M059J (cell line): ENCODE measurements around the gene MAP7. TPM values are rescaled to one million over a fixed set of nuclear protein-coding genes. Genes with fewer than 3 reads are reported as not detected.
"Not testable (repeated sequence)": the region's sequence is repeated elsewhere in the genome, so short reads cannot be mapped to it uniquely, and the experiment has no call there.

Source experiments
- DNase-seq: peaks from one replicate; pipeline ENCODE4 v3.0.0-alpha.2; 2012; ENCODE audit warnings: low read depth
- total RNA-seq: library from RNA; depleted of rRNA; stranded (reverse); fragments of >200 nt; shearing (Covaris generic); gene quantifications from 2 replicates; pipeline ENCODE4 v1.2.3, GENCODE V29; 2014

The MAP7 gene
- total RNA-seq, 1 experiment from 2014 or later, result 0.49 TPM

DNA sequence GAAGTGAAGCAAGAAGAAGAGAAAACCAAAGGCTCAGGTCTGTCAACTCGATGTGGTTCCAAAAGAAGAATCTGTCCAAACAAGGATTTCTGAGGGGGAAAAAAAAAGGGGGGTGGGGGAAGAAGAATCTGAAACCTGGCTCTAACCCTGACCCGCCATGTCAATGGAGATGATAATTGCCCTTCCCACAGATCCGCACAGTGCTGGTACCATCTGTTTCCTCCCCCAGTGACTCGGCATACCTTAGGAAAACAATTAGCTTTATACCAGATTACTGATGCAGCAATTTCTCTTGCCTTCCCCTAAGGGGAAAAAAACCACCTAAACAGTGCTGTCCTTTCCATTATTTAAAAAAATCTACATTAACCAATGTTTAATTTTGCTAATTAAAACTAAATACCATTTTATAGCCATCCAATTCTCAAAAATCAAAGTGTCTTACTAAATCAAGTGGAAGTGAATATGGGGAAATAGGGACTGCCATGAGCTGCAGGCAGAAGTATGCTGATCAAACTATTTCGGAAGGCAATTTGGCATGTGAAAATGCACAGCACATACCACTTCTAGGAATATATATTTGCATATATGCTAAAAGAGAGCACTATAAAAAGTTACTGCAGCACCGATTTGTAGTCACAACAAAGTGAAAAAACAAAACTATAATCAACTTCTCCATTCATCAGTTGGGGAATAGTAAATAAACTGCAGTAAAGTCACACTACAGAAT lies 46.8 kb downstream of the MAP7 start:
- DNase-seq, result no peak

DNA sequence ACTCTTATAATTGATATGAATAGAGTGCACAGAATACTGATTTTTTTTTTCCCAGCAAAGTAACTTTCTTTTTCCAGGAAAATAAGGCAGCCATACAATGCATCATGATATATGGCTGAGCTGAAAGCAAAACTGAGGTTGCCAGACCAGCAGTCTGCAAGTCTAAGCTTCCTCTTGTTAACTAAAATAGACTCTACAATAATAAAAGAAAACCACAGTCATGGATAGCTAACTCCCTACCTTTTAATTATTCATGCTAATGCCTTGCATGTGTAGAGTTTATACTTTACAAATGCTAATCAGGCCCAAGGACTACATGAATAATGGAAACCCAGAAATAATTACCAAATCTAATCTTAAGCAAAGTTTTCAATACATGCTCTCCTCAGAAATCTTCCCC lies 47.4 kb downstream of the MAP7 start:
- no peak for DNase-seq

DNA sequence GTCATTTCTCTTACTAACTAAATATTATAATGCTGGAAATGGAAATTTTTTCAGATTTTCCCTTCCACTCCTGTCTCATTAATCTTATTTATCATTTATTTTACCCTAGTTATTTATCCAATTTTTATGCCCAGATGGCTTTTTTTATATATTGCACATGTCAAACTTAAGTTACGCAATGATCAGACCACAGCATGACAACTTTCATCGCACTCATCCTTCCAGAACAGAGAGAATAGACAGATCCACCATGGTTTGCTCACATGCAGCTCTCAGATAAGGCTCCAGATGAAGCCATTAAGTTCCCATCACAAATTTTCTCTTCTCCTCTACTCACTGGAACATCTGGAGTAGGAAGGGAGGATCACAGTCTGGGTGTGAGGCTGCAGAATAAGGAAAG lies 48.7 kb downstream of the MAP7 start:
- no peak for DNase-seq

DNA sequence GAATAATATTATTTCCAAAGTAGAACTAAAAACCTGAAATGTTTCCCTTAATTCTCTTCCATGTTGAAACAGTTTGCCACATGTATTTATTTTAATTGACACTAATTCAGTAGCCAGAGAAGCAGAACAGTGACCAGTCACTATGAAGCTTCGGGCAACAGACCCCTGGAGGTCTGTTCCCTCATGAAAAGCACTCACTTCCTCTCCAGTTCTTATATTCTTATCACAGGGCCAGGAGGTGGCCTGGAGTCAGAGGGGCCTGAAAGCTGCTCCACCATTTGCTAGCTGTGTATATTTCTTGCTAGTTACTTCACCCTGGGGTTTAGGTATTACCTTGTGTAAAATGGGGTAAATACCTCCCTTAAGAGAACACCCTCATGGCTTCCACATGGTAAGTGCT lies 49.1 kb downstream of the MAP7 start:
- no peak for DNase-seq

DNA sequence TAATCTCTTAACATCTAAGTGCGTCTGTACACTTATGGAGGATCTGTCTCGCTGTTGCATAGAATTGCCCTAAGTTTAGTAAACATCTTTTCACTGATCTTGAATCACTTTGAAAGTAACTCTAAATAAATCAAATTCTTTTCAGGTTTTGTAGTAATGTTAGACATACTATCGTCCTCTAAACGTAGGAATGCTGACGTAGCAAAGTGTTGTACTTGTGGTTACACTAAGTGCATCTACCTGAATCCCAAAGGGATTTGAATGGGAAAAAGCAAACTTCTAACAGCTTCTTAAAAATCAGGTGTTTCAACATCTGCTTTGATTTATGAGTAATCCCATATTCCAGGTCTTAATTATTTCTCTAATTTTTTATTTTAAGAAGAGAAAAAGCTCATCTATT lies 49.8 kb downstream of the MAP7 start:
- no peak for DNase-seq

DNA sequence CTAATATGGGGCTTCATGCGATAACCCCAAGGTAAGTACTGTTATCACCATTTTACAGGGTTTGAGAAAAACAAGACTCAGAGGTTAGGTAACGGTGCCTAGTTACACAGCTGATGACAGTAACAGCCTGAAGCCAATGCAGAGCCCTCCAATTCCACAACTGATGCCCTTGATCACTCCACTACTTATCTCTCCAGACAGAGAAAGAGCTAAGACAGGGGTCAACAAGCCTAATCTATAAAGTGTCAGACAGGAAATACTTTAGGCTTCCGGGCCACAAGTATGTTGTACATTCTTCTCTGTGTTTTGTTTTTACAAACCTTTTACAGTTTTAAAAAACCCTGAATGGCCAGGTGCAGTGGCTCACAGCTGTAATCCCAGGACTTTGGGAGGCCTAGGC lies 50.9 kb downstream of the MAP7 start:
- no peak for DNase-seq

DNA sequence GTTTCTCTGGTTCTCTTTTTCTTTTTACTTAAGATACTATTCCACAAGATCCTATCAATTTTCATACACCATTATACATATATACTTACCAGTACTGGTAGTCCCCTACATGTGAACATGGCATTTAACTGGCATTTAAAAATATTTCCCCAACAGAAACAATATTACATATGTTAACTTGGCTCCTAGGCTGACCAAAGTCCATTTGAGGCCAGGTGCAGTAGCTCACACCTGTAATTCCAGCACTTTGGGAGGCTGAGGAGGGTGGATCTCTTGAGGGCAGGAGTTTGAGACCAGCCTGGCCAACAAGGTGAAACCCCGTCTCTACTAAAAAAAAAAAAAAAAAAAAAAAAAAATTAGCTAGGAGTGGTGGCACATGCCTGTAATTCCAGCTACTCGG lies 53.8 kb downstream of the MAP7 start:
- DNase-seq, result not testable (repeated sequence)

DNA sequence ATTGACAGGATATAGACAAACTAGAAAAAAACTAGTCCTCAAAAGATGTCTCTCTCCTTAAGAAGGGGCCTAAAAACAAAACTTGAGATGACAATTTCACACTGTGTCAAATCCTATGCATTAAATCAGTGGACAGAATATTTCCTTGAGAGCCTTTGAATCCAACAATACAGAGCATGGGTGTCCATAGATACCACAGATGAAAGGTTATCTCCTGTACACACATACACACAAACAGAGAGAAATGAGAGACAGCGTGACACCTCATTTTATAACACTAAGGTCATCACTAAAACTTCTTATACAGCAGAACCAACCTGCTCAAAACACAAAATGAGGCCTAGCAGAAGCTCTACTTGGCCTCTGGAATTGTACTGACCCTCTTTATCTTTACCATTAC lies 55.5 kb downstream of the MAP7 start:
- DNase-seq, result no peak

DNA sequence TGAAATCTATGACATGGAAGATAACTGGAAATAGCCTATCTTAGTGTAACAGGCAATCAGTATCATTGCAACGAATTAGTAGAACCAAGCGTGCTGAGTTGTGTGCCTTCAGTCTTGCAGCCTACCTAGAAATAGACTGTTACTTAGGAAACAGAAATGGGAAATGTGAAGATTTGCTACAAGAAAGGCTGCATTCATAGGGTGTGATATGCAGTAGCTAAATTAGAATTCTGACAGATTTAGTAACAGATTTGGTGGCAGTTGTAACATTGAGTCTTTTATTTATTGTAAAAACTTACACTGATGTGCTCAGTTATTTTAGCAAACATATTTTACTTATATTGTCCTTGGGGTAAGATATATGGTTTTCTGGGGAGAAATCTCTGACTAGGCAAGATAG lies 56.2 kb downstream of the MAP7 start:
- no peak for DNase-seq

DNA sequence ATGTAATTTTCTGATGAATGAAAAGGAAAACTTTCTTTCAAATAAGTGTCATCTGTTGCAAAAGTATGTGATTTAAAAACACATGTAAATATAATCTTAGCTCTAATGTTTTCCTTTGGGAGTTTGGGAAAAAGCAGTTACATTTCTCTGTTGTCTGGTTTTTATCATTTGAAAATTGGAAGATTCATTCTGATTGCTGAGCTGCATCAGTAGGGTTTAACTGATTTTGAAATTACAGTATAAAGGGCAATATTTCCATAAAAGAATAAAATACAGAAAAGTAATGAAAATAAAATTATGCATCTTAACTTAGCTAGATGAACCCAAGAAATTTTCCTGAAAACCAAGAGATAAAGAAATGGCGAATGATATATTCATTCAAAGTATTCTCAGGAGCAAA lies 57.8 kb downstream of the MAP7 start:
- DNase-seq, result no peak

DNA sequence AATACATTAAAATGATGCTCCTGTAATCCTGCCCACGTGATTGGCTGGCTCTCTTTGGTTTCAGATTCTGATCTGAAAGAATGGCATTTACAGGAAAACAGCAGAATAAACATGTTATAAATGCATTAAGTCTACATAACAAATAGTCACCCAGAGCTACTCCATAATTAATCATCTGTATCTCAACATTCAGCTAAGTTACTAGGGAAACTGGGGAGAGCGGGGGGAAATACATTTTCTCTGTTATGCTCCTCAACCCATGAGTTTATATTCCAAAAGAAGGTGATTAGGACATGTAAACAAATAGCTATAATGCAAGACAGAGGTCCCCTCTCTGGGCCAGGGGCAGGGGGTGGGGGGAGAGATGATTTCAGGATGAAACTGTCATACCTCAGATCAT lies 58.5 kb downstream of the MAP7 start:
- DNase-seq, result no peak

DNA sequence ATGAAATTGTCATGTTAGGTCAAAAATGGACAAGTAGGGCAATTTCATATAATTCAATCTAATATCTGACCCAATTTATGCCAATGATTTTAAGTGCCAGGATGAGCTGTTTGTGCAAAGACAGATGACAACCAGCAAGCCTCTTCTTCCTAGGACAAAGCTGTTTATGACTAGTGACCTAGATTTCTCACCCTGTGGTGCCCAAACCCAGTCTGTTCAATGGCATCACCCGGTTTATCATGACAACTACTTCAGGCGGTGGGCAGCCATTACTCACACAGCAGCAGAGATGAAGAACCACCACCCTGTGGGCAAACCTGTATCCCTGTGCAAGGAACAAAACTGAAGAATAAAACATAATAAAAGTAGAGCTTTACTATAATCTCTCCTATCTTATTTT lies 59.0 kb downstream of the MAP7 start:
- no peak for DNase-seq

DNA sequence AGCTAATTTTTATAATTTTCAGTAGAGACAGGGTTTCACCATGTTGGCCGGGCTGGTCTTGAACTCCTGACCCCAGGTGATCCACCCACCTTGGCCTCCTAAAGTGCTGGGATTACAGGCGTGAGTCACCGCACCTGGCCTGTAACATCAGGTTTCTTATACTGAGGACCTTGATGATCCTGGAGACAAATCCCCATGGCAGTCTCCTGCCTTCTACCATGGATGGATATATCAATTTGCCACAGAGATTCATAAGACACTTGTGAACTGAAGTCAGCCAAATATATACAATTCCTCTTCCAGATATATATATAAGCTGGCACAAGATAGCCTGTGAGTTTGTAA lies 60.6 kb downstream of the MAP7 start:
- DNase-seq, result not testable (repeated sequence)

DNA sequence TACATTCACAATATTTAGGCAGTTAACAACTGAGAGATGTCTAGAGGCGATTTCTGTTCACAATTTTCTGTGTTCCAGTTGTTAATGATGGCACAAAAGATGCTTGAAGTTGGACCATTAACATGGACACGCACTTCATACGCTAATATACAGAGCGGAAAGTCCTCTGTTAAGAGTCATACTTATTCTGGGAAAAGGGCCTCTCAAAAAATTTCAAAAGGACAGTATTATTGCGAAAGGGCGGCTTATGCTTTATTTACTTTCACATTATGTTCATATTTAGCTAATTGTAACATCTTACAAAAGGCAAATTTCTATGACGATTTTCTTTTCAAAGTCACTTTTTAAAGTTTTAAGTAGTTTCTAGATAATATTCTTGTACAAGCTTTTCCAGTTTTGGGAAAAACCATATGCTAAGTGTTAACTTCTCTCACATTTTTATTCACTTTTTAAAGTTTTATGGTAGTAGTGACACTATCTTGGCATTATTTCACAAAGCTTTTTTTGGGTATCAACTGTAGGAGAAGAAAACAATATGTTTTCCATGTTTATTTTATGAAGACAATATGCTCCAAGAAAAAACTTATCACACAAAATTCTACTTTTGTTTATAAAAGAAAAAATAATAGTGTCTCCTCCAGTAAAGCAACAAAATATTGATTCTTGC lies 62.3 kb downstream of the MAP7 start:
- DNase-seq, result no peak

DNA sequence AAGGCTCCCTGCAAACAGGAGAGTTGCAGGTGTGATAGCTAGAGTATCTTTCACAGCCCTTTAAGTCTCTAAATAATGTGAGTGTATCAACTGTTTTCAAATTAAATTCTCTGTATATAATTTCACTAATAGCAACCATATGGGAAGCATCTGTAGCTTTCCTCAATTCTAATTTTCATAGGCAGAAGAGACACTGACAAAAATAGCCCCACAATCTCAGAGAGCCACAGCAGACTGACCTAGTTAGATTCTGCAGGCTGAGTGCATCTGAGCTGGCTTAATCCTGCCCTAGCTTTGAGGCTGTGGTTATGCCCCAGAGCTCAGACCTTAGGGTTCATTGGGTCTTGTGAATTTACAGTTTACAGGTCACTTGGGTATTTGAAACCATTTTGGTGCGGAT lies 63.9 kb downstream of the MAP7 start:
- DNase-seq, result no peak

DNA sequence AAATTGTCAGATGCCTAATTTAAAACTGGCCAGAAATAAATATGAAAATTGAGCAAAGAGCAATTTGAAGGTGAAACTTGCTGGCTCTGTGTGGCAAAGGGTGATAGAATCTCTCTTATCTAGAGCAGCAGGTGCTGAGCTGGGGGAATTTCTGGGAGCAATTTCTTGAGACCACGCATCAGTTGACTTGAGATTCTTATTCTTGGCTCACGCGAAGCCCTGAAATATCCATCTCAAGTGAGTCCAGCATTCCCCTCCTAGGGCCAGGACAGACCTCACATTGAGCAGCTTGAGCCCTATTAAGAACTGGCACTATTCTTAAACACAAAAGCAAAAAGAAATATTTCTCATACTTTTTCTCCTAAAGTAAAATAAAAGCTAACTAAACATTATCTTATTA lies 66.3 kb downstream of the MAP7 start:
- no peak for DNase-seq

DNA sequence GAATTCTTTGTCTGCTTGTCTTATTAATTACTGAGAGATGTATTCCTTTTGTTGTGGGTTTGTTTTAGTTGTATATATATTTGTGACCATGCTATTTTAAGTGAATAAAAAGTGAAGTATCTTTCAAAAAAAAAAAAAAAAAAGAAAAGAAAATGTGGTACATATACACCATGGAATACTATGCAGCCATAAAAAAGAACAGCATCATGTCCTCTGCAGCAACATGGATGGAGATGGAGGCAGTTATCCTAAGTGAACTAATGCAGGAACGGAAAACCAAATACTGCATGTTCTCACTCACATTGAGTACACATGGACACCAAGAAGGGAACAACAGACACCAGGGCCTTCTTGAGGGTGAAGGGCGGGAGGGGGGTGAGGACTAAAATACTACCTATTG lies 67.2 kb downstream of the MAP7 start:
- DNase-seq, result not testable (repeated sequence)

DNA sequence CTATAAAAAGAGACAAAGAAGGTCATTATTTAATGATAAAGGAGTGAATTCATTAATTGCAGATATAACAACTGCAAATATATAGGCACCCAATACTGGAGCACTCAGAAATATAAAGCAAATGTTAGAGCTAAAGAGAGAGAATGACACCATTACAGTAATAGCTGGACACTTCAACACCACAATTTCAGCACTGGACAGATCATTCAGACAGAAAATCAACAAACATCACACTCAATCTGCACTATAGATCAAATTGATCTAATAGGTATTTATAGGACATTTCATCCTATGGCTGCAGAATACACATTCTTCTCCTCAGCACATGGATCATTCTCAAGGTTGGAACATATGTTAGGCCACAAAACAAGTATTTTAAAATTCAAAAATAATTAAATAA lies 72.7 kb downstream of the MAP7 start:
- no peak for DNase-seq

DNA sequence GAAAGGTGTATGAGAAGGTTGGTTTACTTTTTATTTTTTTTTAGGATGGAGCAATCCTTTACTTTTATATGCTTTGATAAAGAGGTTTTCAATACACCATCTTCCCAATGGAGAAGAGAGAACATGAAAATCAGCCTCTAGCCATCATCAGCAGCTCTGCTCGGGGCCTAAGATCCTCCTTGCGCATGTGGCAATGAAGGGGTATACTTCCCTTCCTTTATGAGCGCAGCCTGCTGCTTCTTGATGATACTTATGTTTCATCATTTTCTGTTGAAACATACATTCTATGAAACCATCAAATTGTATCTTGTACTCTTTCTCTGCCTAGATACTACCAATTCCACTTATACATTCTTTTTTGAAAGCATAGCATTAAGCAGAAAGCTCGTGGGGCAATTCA lies 74.5 kb downstream of the MAP7 start:
- DNase-seq, result no peak

DNA sequence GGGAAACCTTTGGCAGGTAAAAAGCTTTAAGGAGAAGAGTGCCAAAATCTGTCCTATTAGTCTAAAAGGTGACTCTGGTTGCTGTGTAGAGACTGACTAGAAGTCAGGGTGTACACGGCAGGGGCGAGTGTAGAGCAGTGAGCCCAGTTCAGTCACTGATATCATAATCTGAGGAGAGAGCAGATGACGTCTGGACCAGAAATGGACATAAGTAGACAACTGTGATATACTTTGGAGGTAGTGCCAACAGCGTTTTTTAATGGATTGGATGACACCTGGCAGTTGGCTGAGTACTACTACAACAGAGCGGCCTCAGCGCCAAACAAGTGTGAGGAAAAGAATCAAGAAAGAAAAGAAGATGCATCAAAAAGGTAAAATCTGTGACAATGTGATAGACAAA lies 76.0 kb downstream of the MAP7 start:
- no peak for DNase-seq

DNA sequence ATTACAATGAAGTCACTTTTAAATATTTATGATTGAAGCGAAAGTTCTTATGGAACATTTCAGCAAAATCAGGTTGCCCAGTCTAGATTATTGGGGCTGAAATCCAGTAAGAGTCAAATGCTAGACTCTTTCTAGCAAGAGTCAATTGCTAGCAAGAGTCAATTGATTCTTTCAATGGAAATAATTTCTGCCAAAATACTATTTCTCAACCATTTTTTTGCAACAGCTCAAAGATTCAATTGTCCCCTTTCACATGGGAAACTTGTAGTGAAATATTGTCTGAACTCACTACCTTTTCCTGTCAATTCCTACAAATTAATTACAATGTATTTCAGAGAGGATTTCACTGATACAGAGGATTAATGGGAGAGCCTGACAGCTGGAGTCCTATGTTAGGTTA lies 78.3 kb downstream of the MAP7 start:
- DNase-seq, result no peak

DNA sequence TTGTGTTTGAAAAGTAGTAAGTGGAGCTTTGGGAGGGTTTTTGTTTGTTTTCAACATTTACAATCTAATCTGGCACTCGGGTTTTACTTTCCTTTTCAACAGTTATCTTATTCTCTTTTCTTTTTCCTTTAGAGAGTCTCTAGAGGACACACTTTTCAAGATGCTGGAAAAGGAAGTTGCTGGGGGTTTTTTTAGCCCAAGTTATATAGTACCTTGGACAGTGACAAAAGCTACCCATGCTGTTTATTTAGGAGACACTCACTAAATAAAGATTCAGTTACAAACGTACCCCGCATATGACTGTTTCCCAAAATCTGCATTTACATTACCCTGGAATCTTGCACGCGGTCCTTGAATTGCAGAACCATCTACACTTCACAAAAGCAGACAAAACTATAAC lies 78.8 kb downstream of the MAP7 start:
- DNase-seq, result peak; percentile 4

DNA sequence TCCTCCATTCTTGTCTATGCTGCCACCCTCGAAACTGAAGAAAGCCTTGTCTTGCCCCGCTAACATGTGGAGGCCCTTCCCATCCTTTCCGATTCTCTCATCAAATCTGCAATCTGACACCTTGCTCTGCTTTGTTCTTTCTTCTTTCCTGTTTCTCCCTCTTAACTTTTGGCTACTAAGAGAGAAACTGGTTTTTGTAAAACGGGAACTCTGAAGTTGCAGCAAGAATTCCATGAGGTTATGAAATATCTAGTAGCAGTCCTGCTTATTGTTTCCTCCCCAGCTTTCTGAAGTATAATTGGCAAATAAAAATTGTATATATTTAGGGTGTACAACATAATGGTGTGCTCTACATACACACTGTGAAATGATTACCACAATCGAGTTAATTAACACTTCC lies 80.2 kb downstream of the MAP7 start:
- DNase-seq, result no peak

DNA sequence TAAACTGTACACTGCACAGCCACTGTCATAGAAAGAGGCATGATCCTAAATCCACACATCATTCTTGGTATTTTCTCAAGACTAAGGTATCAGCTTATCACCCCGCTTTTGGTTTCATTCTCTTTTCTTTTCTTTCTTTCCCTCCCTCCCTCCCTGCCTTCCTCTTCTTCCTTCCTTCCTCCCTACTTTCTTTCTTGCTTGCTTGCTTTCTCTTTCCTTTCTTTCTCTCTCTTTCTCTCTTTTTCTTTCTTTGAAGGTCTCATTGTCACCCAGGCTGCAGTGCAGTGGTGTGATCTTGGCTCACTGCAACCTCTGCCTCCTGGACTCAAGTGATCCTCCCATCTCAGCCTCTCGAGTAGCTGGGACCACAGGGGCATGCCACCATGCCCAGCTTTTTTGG lies 81.1 kb downstream of the MAP7 start:
- no peak for DNase-seq
